Right lobe of liver (tissue), 6 donors: Measurements from ENCODE around the gene POLN. TPM values are rescaled to one million over a fixed set of nuclear protein-coding genes. Genes with fewer than 3 reads are reported as not detected.
A peak's percentile ranks its signal among the peaks of the same experiment; 100 is the strongest.

ENCODE experiments used
- ATAC-seq, 4 donors: fragments of 200-7000 bp; cut with Tn5 transposase; one replicate each; pipeline ENCODE4 v1.9.1; 2020; ENCODE audit warnings: mild to moderate bottlenecking in 4 of 4, moderate library complexity in 4 of 4
- DNase-seq, 3 donors: peaks; one replicate each; pipeline ENCODE4 v3.0.0-alpha.2; 2020
- H3K27ac ChIP-seq, 3 donors: fragments of 200-600 bp; one replicate each; pipeline ENCODE4 v1.8.0; 2022
- H3K27me3 ChIP-seq, 2 donors: fragments of 200-600 bp; one replicate each; pipeline ENCODE4 v1.8.0; 2022
- H3K36me3 ChIP-seq, 4 donors: fragments of 200-600 bp; sonication (generic) in 1 of 4; one replicate each; pipeline versions ENCODE4 v1.5.1 to v1.8.0; 2017 to 2022; ENCODE audit warnings: control low read depth in 1 of 4
- H3K4me1 ChIP-seq, 4 donors: fragments of 200-600 bp; sonication (generic) in 1 of 4; one replicate each; pipeline versions ENCODE4 v1.5.1 to v1.8.0; 2017 to 2022; ENCODE audit warnings: control low read depth in 1 of 4
- H3K4me3 ChIP-seq, 3 donors: fragments of 200-600 bp; one replicate each; pipeline ENCODE4 v1.8.0; 2022
- H3K9me3 ChIP-seq, 4 donors: fragments of 200-600 bp; sonication (generic) in 1 of 4; one replicate each; pipeline versions ENCODE4 v1.5.1 to v1.8.0; 2017 to 2022; ENCODE audit warnings: control low read depth in 1 of 4
- CTCF ChIP-seq, 4 donors: fragments of 200-600 bp in 3 of 4; fragments of 450-650 bp in 1 of 4; IDR thresholded peaks; one replicate each; pipeline versions ENCODE4 v1.5.1 to v1.8.0; 2016 to 2022; ENCODE audit warnings: antibody characterized with exemption in 4 of 4, mild to moderate bottlenecking in 2 of 4
- POLR2A ChIP-seq: fragments of 450-650 bp; IDR thresholded peaks from one replicate; pipeline ENCODE4 v1.6.1; 2017; ENCODE audit warnings: antibody characterized with exemption, mild to moderate bottlenecking
- WGBS: methylation state at CpG from one replicate; pipeline ENCODE4 v1.1.6; 2018; ENCODE audit warnings: low coverage, low lambda C conversion rate; ENCODE audit not compliant: insufficient coverage; ENCODE audit errors: missing lambda C conversion rate; 5-methylcytosine and 5-hydroxymethylcytosine counted together
- intact Hi-C, 2 donors: fragments of 100-400 bp; cut with DNase I; formaldehyde crosslinking; loops; one replicate each; pipeline versions ENCODE4 v1.11.2 to v1.14.1; 2022
- total RNA-seq, 6 experiments: library from RNA; depleted of rRNA in 2 of 6; stranded (reverse); fragments of >200 nt in 2 of 6; fragmentation: NEBNext Ultra II Directional in 3 of 6; extraction: Animal tissue kit (Norgen Biotek cat#: 25700) in 3 of 6; gene quantifications; one replicate each; pipeline versions ENCODE4 v1.1.0 to v1.2.4, GENCODE V29; 2016 to 2023
- donor health status: DM: no; HTN: yes; CAD: no.
- donor health status: DM: no; HTN: no; CAD: no.
- donor health status: DM: no; HTN: no; CAD: no.
- donor health status: DM: no; HTN: yes; CAD: no.
- donor health status: DM: no; HTN: yes; CAD: no.

The POLN gene
- total RNA-seq, 6 experiments from 2014 or later: 0.87 to 2.5 (median 1.4) TPM

GRCh38 chr4:2281575-2282343, 39.8 kb upstream of the POLN start:
- TF ChIP-seq POLR2A: no peak
- peak in 2 of 4 donors; percentile 8 to 9 for TF ChIP-seq CTCF (IDR thresholded peaks at IDR 0.05)
- Histone ChIP-seq H3K4me3 (no peak overlapping the region), H3K4me1 (no peaks in the 10 kb centered on the region), H3K36me3 (no peaks in the 10 kb centered on the region), H3K27me3 (no peaks in the 10 kb centered on the region), H3K9me3 (no peaks in the 10 kb centered on the region), H3K27ac (no peak overlapping the region)
- peak in 2 of 3 donors; percentile 16 to 41 for DNase-seq
- ATAC-seq: peak; percentile 29 to 48 (median 40)
- WGBS: 68% methylated on average over 8 of the region's 10 CpGs
- intact Hi-C loops: no loop called here

DNA sequence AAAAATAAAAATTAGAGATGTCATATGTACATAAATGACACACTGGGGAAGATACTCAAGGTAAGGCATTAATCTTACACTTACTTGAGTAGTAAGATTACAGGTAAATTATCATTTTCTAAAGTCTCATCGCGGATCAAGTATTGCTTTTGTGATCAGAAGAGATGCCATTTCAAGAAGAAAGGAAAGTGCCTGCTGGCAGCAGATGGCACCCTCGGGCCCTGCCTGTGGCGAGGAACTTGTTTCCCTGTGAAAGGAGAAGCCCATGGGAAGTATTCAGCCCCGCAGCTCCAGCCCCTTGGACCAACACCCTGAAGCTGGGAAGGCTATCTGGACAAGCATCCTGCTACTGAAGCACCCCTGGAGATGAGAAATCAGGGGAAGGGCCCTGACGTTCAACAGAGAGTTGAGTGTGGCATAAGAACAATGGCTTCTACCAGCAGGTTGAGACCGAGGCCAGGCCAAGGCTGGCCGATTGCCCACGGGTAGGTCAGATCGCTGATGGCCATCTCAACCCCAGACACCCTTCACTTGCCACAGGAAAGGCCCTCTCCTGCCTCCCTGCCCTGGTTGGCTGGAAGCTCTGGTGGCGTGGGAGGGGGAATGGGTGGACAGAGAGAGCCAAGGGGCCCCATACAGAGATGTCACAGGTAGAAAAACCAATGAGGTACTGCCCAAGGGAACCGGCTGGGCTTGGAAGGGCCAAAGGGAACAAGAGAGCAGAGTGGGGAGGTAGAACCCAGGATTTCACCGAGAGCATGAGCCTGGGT, 38.8 kb upstream of the POLN start:
- ATAC-seq: no peak
- intact Hi-C loops: no loop called here
- H3K4me3 ChIP-seq: no peak overlapping the region
- no peaks in the 10 kb centered on the region for H3K27me3 ChIP-seq
- H3K9me3 ChIP-seq: no peaks in the 10 kb centered on the region
- no peak overlapping the region for H3K27ac ChIP-seq
- H3K36me3 ChIP-seq: no peaks in the 10 kb centered on the region
- TF ChIP-seq POLR2A: no peak
- peak in 3 of 4 donors; percentile 7 to 9 (median 7) for TF ChIP-seq CTCF (IDR thresholded peaks at IDR 0.05)
- WGBS: 74% methylated on average over 8 of the region's 13 CpGs
- DNase-seq: peak in 2 of 3 donors; percentile 20 to 31
- H3K4me1 ChIP-seq: no peaks in the 10 kb centered on the region

DNA sequence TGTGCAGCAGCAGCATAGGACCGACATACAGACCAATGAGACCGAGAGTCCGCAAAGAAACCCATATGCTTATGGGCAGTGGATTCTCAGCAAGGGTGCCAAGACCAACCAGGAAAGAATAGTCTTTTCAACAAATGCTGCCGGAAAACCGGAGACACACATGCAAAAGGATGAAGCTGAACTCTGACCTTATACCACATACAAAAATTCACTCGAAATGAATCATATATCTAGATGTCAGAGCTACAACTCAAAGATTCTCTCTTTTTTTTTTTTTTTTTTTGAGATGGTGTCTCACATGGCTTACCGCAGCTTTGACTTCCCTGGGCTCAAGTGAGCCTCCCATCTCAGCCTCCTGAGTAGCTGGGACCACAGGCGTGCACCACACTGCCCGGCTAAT, 36.0 kb upstream of the POLN start:
- no peaks in the 10 kb centered on the region for H3K27me3 ChIP-seq
- DNase-seq (peak in 1 of 3 donors; percentile 1), ATAC-seq (no peak)
- TF ChIP-seq CTCF (IDR thresholded peaks at IDR 0.05) (no peak), POLR2A (no peak)
- H3K9me3 ChIP-seq: no peaks in the 10 kb centered on the region
- no peaks in the 10 kb centered on the region for H3K36me3 ChIP-seq
- H3K4me3 ChIP-seq: no peak overlapping the region
- intact Hi-C loops: no loop called here
- no peak overlapping the region for H3K27ac ChIP-seq
- no peaks in the 10 kb centered on the region for H3K4me1 ChIP-seq
- WGBS: 84% methylated on average over 6 of the region's 9 CpGs

GRCh38 chr4:2276581-2277325, 34.8 kb upstream of the POLN start:
- no peak for ATAC-seq
- Histone ChIP-seq H3K4me3 (no peak overlapping the region), H3K36me3 (no peaks in the 10 kb centered on the region), H3K27ac (no peak overlapping the region), H3K27me3 (no peaks in the 10 kb centered on the region), H3K4me1 (no peaks in the 10 kb centered on the region), H3K9me3 (no peaks in the 10 kb centered on the region)
- peak in 2 of 3 donors; percentile 8 to 18 for DNase-seq
- TF ChIP-seq CTCF (IDR thresholded peaks at IDR 0.05) (no peak), POLR2A (no peak)
- 90% methylated on average over 27 of the region's 30 CpGs for WGBS
- intact Hi-C loops: no loop called here
